K562 (cell line): ENCODE measurements around the gene CAPN7. TPM values are rescaled to one million over a fixed set of nuclear protein-coding genes. Genes with fewer than 3 reads are reported as not detected.
A peak's percentile ranks its signal among the peaks of the same experiment; 100 is the strongest.

Experiments
- ATAC-seq: fragments of 200-7000 bp; cut with Tn5 transposase; 3 replicates; pipeline ENCODE4 v1.9.1; 2020; ENCODE audit warnings: moderate library complexity
- BruUV-seq: library from RNA; stranded (reverse); fragments of 400-500 nt; replicated peaks from 2 replicates; lab custom pipeline; 2021; lab: Mats Ljungman, UMichigan
- CTCF ChIA-PET: fragments of 300-600 bp; formaldehyde crosslinking; extraction: SDS; loops from one replicate; lab custom pipeline; 2021; ENCODE audit warnings: low intra/inter-chr PET ratio; lab: Yijun Ruan, JAX
- POLR2A ChIA-PET: fragments of 300-600, 350-650 bp; sonication (Branson Sonifier 250); formaldehyde crosslinking; extraction: SDS; loops from one replicate; lab custom pipeline; 2021; ENCODE audit warnings: antibody characterized with exemption, inconsistent platforms; lab: Yijun Ruan, JAX
- DNase-seq, 4 experiments: peaks; one replicate each; pipeline versions ENCODE4 v3.0.0 to v3.0.0-alpha.2; 2011 to 2018; ENCODE audit warnings: low spot score in 3 of 4, mixed read lengths in 3 of 4; ENCODE audit errors: extremely low read depth in 1 of 4
- FAIRE-seq: peaks from 2 replicates; lab custom pipeline; 2011; peaks lifted over from hg19 to GRCh38; lab: Jason Lieb, UNC
- H2AFZ ChIP-seq: 2 replicates; pipeline ENCODE4 v1.6.0; 2011; ENCODE audit warnings: low read depth, low read length, control low read depth, inconsistent platforms
- H3K27ac ChIP-seq: fragments of 200-600 bp; 3 replicates; pipeline ENCODE4 v1.8.0; 2011; ENCODE audit warnings: low read depth, mild to moderate bottlenecking, control low read depth, inconsistent platforms, low read length, moderate library complexity, mixed read lengths; ENCODE audit errors: extremely low read depth
- H3K27me3 ChIP-seq, 2 experiments: fragments of 300-600 bp in 1 of 2; 2 replicates in 1 of 2; 3 replicates in 1 of 2; pipeline versions ENCODE4 v1.6.0 to v1.8.0; 2011; ENCODE audit warnings: inconsistent platforms in 2 of 2, low read length in 2 of 2, mild to moderate bottlenecking in 1 of 2, mixed read lengths in 1 of 2, moderate library complexity in 1 of 2; ENCODE audit not compliant: control insufficient read depth in 2 of 2, insufficient read depth in 2 of 2
- H3K36me3 ChIP-seq: fragments of 300-600 bp; 3 replicates; pipeline ENCODE4 v1.8.0; 2011; ENCODE audit warnings: mild to moderate bottlenecking, low read length, inconsistent platforms; ENCODE audit not compliant: control insufficient read depth, insufficient read depth
- H3K4me1 ChIP-seq, 2 experiments: fragments of 200-600 bp in 1 of 2; replicated peaks in 1 of 2; 2 replicates in 1 of 2; 3 replicates in 1 of 2; pipeline versions ENCODE4 v1.5.1 to v1.8.0; 2011; ENCODE audit warnings: inconsistent platforms in 2 of 2, low read length in 2 of 2, mild to moderate bottlenecking in 1 of 2, mixed read lengths in 1 of 2, moderate library complexity in 1 of 2; ENCODE audit not compliant: control insufficient read depth in 2 of 2, insufficient read depth in 2 of 2
- H3K4me2 ChIP-seq: 2 replicates; pipeline ENCODE4 v1.6.1; 2011; ENCODE audit warnings: low read length, control low read depth, inconsistent platforms, mixed read lengths; ENCODE audit not compliant: insufficient read depth
- H3K4me3 ChIP-seq: fragments of 200-600 bp; sonication (generic), shearing (Covaris generic); 2 replicates; pipeline ENCODE4 v1.5.1; 2016; ENCODE audit warnings: control low read depth, inconsistent platforms
- H3K79me2 ChIP-seq: fragments of 200-600 bp; 3 replicates; pipeline ENCODE4 v1.8.0; 2011; ENCODE audit warnings: low read length, inconsistent platforms; ENCODE audit not compliant: control insufficient read depth, insufficient read depth
- H3K9ac ChIP-seq, 2 experiments: 2 replicates each; pipeline versions ENCODE4 v1.6.0 to v1.6.1; 2011; ENCODE audit warnings: low read depth in 2 of 2, low read length in 2 of 2, control low read depth in 1 of 2, inconsistent platforms in 1 of 2, mild to moderate bottlenecking in 1 of 2, mixed read lengths in 1 of 2; ENCODE audit not compliant: insufficient read depth in 1 of 2
- H3K9me1 ChIP-seq: one replicate; pipeline ENCODE4 v1.6.0; 2011; ENCODE audit warnings: inconsistent platforms, mild to moderate bottlenecking, low read length, moderate library complexity; ENCODE audit not compliant: control insufficient read depth, insufficient read depth
- H3K9me3 ChIP-seq: replicated peaks from 2 replicates; pipeline ENCODE4 v1.5.1; 2011; ENCODE audit warnings: low read depth, low read length, inconsistent platforms; ENCODE audit not compliant: control insufficient read depth, insufficient read depth
- H4K20me1 ChIP-seq: replicated peaks from 2 replicates; pipeline ENCODE4 v1.6.1; 2011; ENCODE audit warnings: low read length, inconsistent platforms, mixed read lengths; ENCODE audit not compliant: control insufficient read depth, insufficient read depth
- ELF4 ChIP-seq: fragments of 450-650 bp; formaldehyde crosslinking; IDR thresholded peaks from 2 replicates; pipeline ENCODE4 v1.4.0; 2022; ENCODE audit warnings: missing genetic modification characterization
- HNRNPH1 ChIP-seq: fragments of 200-400 bp; formaldehyde crosslinking; optimal IDR thresholded peaks from 2 replicates; pipeline ENCODE3; 2017; ENCODE audit warnings: low read depth, mild to moderate bottlenecking, low read length, moderate library complexity
- MAFG ChIP-seq: fragments of 450-650 bp; conservative IDR thresholded peaks from 2 replicates; pipeline ENCODE4 v1.6.1; 2016; ENCODE audit warnings: missing genetic modification characterization, missing compliant biosample characterization
- NFE2L1 ChIP-seq: fragments of 450-650 bp; IDR thresholded peaks from 2 replicates; pipeline ENCODE4 v1.6.1; 2016; ENCODE audit warnings: missing genetic modification characterization, low read depth, mild to moderate bottlenecking, missing compliant biosample characterization, moderate library complexity, borderline replicate concordance
- NR2C1 ChIP-seq, 2 experiments: fragments of 450-650 bp; IDR thresholded peaks; 2 replicates each; pipeline ENCODE4 v1.6.1; 2017; ENCODE audit warnings: mild to moderate bottlenecking in 2 of 2, antibody characterized with exemption in 1 of 2, inconsistent platforms in 1 of 2, missing compliant biosample characterization in 1 of 2, missing genetic modification characterization in 1 of 2
- RFX7 ChIP-seq: fragments of 250-450 bp; sonication (Bioruptor Pico); IDR thresholded peaks from 2 replicates; pipeline ENCODE4 v1.5.1; 2021; ENCODE audit warnings: mild to moderate bottlenecking
- SMARCA4 ChIP-seq: fragments of 450-650 bp; IDR thresholded peaks from 2 replicates; pipeline ENCODE4 v1.6.1; 2016
- SP1 ChIP-seq: sonication (generic); formaldehyde crosslinking; IDR thresholded peaks from 2 replicates; pipeline ENCODE4 v1.8.1; 2022; ENCODE audit warnings: mild to moderate bottlenecking, missing genetic modification reagents
- SPI1 ChIP-seq: IDR thresholded peaks from 2 replicates; pipeline ENCODE4 v1.6.1; 2011; ENCODE audit warnings: low read depth, low read length, control low read depth, borderline replicate concordance
- TCF7 ChIP-seq: sonication (generic); IDR thresholded peaks from 2 replicates; pipeline ENCODE4 v1.6.1; 2016; ENCODE audit warnings: antibody characterized with exemption, borderline replicate concordance
- WGBS: fragments of 100-300 bp; shearing (Covaris generic); methylation state at CpG from one replicate; pipeline ENCODE4 v1.1.6; 2016; ENCODE audit warnings: low coverage, mixed read lengths; ENCODE audit not compliant: insufficient coverage; ENCODE audit errors: missing lambda C conversion rate; 5-methylcytosine and 5-hydroxymethylcytosine counted together
- in situ Hi-C: fragments of 300-500 bp; cut with MboI; formaldehyde crosslinking; loops from 4 replicates; pipeline ENCODE4 v1.15.0; 2018; ENCODE audit warnings: inconsistent platforms, mixed read lengths
- intact Hi-C: fragments of 100-400 bp; cut with micrococcal nuclease; formaldehyde crosslinking; loops from 2 replicates; pipeline ENCODE4 v1.14.2; 2022
- polyA plus RNA-seq, 8 experiments: library from polyadenylated mRNA; depleted of rRNA in 4 of 8; stranded (reverse) in 5 of 8; unstranded in 3 of 8; fragments of >200 nt; fragmentation: Nextera tagmentation in 2 of 8; fragmentation: Illumina TruSeq in 1 of 8; extraction: Ambion mirVana in 2 of 8; extraction: Trizol in 1 of 8; gene quantifications; 2 replicates each; pipeline versions ENCODE4 v1.2.1 to v1.2.3, GENCODE V29; 2011 to 2014; ENCODE audit warnings: inconsistent platforms in 1 of 8, missing spikeins in 1 of 8
- total RNA-seq, 7 experiments: library from RNA; depleted of rRNA in 6 of 7; stranded (reverse); fragments of >200 nt in 6 of 7; fragmentation: Illumina TruSeq in 2 of 7; extraction: Trizol in 2 of 7; gene quantifications; 2 replicates each; pipeline versions ENCODE4 v1.2.1 to v1.2.3, GENCODE V29; 2011 to 2021; ENCODE audit warnings: low replicate concordance in 1 of 7
- TF ChIP-seq, protein P1 (sequence below): fragments of 200-800 bp; sonication (Bioruptor generic); IDR thresholded peaks from 2 replicates; pipeline ENCODE4 v1.6.1; 2016; ENCODE audit warnings: missing genetic modification characterization, missing compliant biosample characterization

Gene CAPN7
- total and polyA plus RNA-seq, 9 of the 15 experiments (the other 6 are each of a cell fraction or from before 2014, with no cell fraction given), result 6.5 to 42.7 (median 32.7) TPM

DNA sequence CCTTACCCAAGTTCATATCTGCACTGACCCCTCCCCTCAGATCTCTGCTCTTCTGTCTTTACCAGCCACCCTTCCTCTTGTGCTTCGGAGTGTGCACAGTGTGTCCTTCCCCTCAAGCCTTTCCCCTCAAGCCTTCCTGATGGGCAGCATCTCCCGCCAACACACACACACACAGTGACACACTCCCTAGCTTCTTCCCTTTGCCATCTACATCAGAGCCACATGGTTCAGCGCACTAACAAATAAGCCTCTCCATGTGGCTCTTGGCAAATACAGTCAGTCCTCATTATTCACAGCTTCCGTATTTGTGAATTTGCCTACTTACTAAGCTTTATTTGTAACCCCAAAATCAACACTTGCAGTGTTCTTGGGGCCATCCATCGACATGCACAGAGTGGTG is 88.9 kb downstream of the CAPN7 start:
- intact Hi-C loops, result no loop called here
- Histone ChIP-seq H3K4me3 (no peak overlapping the region), H3K9ac (peak overlapping the region in 1 of 2 experiments; percentile 29; a peak in 1 of 4 replicates), H3K4me2 (no peak overlapping the region), H3K9me1 (no peaks in the 10 kb centered on the region), H4K20me1 (no peaks in the 10 kb centered on the region), H2AFZ (no peak overlapping the region), H3K27me3 (no peaks in the 10 kb centered on the region), H3K36me3 (no peaks in the 10 kb centered on the region; the same call in 1 of the 3 replicates), H3K79me2 (peaks cover 7% of the 10 kb centered on the region; the same call in 2 of the 3 replicates), H3K9me3 (no peaks in the 10 kb centered on the region), H3K27ac (0 out of 3 replicates have a peak overlapping the region, but pooled peaks have one; percentile 5), H3K4me1 (peaks cover 43 to 69% of the 10 kb centered on the region in 2 experiments)
- no TSS peak for BruUV-seq
- ChIA-PET CTCF (no interaction called here), POLR2A (interaction anchor here (1.0 to 1.4 kb wide), 4 partner anchors 9 to 31 kb away, joined by 3 to 4 read pairs (median 4); no protein-coding TSS in a partner anchor)
- WGBS, result 80% methylated on average over 4 of the region's 5 CpGs
- TF ChIP-seq SP1 (CRISPR knock-in tag), result 0 out of 2 replicates have a peak, but pooled peaks have one; percentile 39
- no peak for TF ChIP-seq NFE2L1 (tag)
- no peak for TF ChIP-seq HNRNPH1
- TF ChIP-seq ELF4, result peak; percentile 29; the same call in 1 of the 2 replicates
- FAIRE-seq (no peak), DNase-seq (no peak), ATAC-seq (no peak)
- in situ Hi-C loops, result no loop called here

DNA sequence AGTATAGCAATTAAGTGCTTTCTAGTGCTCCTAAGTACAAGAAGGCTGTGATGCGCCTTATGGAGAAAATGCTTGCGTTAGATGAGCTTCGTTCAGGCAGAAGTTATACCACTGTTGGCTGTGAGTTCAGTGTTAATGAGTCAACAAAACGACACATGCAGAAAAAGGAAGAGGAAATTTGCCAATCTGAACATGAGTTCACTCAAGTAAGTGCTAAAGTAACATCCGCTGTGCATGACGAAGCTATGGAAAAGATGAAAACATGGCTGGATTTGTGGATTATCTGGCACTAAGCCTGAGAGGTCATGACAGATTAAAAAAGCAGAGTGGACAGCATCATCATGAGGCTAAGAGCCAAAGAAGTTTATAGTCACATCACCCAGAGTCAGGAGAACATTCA is 89.5 kb downstream of the CAPN7 start:
- no peak overlapping the region for H3K9ac ChIP-seq
- no peaks in the 10 kb centered on the region for H3K9me1 ChIP-seq
- DNase-seq, result no peak
- H3K9me3 ChIP-seq, result no peaks in the 10 kb centered on the region
- in situ Hi-C loops, result no loop called here
- 68% methylated on average over 6 of the region's 6 CpGs for whole genome bisulfite sequencing
- H3K4me1 ChIP-seq, result peaks cover 48 to 75% of the 10 kb centered on the region in 2 experiments
- no peak for FAIRE-seq
- ATAC-seq, result no peak
- H3K4me3 ChIP-seq, result no peak overlapping the region
- intact Hi-C loops, result no loop called here
- BruUV-seq, result no TSS peak
- CTCF ChIA-PET, result no interaction called here
- 0 out of 3 replicates have a peak overlapping the region, but pooled peaks have one; percentile 5 for H3K27ac ChIP-seq
- H3K27me3 ChIP-seq, result no peaks in the 10 kb centered on the region
- H3K79me2 ChIP-seq, result peaks cover 7% of the 10 kb centered on the region; the same call in 2 of the 3 replicates
- H4K20me1 ChIP-seq, result no peaks in the 10 kb centered on the region
- no peaks in the 10 kb centered on the region; the same call in 1 of the 3 replicates for H3K36me3 ChIP-seq
- no peak overlapping the region for H3K4me2 ChIP-seq
- POLR2A ChIA-PET, result interaction anchor here (1.0 to 1.4 kb wide), 4 partner anchors 9 to 30 kb away, joined by 3 to 4 read pairs (median 4); no protein-coding TSS in a partner anchor
- H2AFZ ChIP-seq, result no peak overlapping the region
- TF ChIP-seq, protein P1, sequence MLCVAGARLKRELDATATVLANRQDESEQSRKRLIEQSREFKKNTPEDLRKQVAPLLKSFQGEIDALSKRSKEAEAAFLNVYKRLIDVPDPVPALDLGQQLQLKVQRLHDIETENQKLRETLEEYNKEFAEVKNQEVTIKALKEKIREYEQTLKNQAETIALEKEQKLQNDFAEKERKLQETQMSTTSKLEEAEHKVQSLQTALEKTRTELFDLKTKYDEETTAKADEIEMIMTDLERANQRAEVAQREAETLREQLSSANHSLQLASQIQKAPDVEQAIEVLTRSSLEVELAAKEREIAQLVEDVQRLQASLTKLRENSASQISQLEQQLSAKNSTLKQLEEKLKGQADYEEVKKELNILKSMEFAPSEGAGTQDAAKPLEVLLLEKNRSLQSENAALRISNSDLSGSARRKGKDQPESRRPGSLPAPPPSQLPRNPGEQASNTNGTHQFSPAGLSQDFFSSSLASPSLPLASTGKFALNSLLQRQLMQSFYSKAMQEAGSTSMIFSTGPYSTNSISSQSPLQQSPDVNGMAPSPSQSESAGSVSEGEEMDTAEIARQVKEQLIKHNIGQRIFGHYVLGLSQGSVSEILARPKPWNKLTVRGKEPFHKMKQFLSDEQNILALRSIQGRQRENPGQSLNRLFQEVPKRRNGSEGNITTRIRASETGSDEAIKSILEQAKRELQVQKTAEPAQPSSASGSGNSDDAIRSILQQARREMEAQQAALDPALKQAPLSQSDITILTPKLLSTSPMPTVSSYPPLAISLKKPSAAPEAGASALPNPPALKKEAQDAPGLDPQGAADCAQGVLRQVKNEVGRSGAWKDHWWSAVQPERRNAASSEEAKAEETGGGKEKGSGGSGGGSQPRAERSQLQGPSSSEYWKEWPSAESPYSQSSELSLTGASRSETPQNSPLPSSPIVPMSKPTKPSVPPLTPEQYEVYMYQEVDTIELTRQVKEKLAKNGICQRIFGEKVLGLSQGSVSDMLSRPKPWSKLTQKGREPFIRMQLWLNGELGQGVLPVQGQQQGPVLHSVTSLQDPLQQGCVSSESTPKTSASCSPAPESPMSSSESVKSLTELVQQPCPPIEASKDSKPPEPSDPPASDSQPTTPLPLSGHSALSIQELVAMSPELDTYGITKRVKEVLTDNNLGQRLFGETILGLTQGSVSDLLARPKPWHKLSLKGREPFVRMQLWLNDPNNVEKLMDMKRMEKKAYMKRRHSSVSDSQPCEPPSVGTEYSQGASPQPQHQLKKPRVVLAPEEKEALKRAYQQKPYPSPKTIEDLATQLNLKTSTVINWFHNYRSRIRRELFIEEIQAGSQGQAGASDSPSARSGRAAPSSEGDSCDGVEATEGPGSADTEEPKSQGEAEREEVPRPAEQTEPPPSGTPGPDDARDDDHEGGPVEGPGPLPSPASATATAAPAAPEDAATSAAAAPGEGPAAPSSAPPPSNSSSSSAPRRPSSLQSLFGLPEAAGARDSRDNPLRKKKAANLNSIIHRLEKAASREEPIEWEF (CRISPR knock-in tag), result no peak
- TF ChIP-seq NR2C1 (IDR thresholded peaks at IDR 0.05) (no peak), NR2C1 (tag; IDR thresholded peaks at IDR 0.05) (no peak), SPI1 (peak; percentile 21; the same call in 1 of the 2 replicates), RFX7 (CRISPR knock-in tag) (no peak), TCF7 (no peak), SMARCA4 (no peak), MAFG (0 out of 2 replicates have a peak, but pooled peaks have one; percentile 9)
